ENCODE measurements around the gene TOR2A. TPM values are rescaled to one million over a fixed set of nuclear protein-coding genes. Genes with fewer than 3 reads are reported as not detected.
"Not testable (repeated sequence)": the region's sequence is repeated elsewhere in the genome, so short reads cannot be mapped to it uniquely, and the experiment has no call there.

Gene TOR2A
- 9.7 TPM for polyA plus RNA-seq (ENCODE audit: insufficient read length)

- peak; percentile 97 for DNase-seq
These were observed at the start of gene TOR2A for GRCh38 chr9:127734747-127735529. TSS of gene TOR2A (minus strand) at chr9:127735294. CDS start at chr9:127735270, 24 bp downstream.

DNA sequence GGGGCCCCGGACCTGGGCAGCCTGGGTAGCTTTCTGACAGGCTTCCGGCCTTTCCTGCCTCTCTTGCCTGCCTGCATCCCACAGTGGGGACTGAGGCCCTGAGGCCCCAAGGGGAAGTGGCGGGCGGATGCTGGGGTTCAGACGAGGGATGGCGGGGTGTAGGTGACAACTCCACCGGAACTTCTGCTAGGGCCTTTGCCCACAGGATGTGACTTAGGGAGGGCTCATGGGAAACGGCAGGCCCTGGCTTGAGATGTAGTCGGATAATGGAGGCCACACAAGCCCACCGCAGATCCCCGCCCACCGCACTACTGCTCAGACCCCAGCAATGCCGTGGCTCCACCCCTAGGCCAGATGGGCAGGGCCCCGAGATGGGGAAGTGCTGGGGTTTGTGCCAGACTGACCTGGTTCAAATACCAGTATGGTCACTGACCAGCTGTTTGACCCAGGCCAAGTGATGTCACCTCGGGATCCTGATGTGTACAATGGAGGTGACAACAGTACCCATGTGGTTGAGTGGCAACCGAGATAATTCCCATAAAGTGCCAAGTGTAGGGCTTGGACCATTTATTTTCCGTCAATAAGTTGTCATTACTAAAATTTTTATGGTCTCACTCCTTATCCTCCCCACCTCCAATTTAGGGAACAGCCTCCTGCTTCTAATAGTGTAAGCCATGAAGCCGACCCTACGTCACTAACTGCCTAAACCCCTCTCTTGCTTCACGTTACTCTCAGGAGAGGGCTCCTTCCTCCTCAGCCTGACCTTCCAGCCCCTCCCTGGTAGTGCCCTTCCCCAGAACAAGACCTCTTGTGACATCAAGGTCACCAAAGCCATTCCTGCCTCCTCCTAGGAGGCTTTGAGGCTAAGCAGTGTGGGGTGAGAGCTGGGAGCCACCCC, 48.3 kb upstream of the TOR2A start:
- DNase-seq: no peak

GRCh38 chr9:127781806-127782205, 46.7 kb upstream of the TOR2A start:
- no peak for DNase-seq

DNA sequence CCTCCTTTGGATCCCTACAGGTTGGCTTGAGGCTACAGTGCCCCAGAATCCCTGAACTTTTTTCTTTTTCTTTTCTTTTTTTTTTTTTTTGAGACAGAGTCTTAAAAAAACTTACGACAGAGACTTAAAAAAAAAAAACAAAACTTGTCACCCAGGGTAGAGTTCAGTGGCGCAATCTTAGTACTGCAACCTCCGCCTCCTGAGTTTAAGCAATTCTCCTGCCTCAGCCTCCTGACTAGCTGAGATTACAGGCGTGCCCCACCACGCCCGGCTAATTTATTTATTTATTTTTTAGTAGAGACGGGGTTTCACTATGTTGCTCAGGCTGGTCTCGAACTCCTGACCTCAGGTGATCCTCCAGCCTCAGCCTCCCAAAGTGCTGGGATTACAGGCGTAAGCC, 45.8 kb upstream of the TOR2A start:
- not testable (repeated sequence) for DNase-seq

DNA sequence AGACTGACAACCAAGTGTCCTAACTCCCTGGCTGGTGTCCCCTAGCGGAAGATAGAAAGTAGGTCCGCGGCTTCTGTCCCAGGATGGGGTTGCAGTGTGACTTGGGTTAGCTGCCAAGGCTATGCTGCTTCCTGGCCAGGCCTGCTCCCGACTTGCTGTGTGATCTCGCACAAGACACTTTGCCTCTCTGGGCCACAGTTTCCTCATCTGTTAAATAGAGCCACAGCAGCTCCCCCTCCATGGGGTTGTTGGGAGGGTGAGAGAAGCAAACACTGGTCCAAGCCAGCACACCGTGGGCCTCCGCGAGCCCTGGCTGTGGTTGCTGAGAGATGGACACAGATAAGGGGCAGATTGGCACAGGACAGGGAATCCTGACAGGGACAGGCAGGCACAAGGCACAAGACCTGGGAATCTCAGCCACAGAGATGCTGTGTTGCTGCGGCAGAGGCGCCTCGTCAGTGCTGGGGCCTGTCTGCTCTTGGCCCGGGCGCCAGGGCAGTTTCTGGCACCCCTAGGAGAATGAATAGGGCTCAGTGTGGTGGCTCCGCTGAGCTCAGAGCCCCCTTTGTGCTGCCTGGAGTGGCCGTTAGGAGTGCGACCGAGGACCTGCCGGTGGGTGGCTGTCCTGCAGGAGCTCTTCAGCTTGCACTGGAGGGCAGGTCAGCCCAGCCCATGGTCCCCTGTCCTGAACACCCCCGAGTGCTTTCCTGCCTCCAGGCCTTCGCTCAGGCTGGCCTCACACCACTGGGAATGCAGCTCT, 45.2 kb upstream of the TOR2A start:
- no peak for DNase-seq

DNA sequence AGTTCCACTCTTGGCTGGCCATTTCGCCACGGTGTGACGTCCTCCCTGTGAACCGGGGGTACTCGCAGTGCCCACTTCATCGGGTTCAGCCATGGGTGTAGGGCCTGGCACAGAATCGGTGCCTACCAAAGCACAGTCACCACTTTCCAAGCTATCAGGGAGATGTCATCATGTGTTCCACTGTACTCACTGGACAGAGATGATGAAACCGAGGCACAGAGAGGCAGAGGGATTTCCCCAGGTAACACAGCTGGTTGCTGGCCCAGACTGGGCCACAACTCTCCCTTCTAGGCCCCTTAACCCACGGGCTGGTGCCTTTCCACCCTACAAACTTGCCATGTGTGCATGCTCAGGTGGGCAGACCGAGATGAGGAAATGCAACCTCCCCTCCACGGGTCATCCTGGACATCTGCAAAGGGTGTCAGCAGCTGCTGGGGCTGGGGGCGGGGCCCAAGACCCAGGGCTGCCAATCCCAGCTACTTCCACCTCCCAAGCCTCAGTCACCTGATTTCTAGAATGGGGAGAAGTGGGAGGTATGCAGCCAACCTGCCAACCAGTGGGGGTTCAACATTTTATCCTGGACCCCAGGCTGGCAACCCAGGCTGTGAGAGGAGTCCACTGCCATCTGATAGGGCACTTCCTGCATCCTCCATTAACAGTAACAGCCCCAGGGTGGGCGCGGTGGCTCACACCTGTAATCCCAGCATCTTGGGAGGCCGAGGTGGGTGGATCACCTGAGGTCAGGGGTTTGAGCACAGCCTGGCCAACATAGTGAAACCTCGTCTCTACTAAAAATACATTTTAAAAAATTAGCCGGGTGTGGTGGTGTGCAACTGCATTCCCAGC, 44.3 kb upstream of the TOR2A start:
- DNase-seq: no peak

DNA sequence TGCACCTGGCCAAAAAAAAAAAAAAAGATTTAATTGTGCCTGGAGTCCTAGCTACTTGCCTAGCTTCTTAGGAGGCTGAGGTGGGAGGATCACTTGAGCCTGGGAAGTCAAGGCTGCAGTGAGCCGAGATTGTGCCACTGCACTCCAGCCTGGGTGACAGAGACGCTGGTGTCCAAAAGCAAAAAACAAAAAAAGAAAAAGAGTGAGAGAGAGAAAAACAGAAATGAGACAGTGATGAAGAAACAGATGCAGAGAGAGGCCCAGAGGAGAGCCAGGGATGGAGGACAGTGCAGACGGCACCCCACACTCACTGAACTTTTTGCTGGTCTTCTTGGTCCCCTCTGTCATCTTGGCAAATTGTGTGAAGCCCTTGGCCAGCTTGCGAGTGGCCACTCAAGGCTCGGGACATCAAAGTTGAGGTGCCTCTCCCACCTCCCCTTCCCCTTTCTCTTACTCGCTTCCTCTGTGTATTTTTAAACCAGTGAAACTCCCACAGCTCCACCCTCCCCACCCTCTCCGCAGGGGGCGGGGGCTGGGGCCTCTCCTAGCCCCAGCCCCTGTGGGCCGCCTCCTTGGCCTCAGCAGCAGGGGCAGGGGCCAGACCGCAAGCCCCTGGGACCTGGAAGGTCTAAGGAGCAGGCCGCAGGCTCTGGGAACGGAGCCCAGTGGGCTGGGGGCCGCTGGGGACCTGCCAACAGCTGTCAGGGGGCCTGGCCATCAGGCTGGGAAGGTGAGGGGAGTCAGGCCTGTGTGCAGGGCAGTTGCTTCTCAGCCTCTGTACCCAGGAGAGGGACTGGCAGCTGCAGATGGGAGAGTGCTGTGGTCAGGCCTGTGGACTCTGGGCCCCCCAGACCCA, 43.4 kb upstream of the TOR2A start, which contains the start of gene SH2D3C:
Gene SH2D3C (minus strand): TSS at position 387 of the 856 bp plus-strand sequence. CDS start 39 bp downstream, at position 348.
- no peak for DNase-seq

- DNase-seq: no peak
These were observed 42.4 kb upstream of the TOR2A start for GRCh38 chr9:127777368-127777980.

- DNase-seq: no peak
These were observed 41.8 kb upstream of the TOR2A start for GRCh38 chr9:127776924-127777289.

DNA sequence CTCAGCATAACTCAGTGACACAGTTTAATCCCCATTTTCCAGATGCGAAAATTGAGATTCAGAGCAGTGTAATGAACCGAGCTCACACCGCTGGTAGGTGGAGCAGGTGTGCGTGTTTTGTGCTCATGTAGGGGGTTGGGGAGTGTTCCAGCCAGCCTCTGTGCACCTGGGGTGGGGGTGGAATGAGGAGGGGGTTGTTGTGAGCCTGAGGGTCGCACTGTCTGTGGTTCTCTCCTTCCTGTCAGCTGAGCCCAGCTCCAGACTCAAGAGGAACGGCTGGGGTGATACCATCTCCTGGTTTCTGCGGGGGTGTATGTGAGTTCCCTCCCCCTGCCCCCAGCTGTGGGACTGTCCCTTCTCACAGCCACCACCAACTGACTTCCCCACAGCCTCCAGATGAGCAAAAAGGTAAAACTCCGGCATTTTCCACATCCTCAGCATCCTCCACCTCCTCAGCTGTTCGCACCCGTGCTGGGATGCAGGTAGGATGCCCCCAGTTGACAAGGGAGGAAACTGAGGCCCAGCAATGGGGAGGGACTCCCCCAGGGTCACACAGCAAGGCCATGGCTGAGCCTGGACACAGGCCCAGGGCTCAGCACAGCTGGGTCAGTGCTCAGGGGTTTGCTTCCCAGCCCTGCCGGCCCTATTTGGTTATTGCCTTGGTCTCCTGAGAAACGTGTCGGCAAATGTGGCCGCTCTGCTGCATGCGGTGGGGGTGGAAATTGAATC, 41.3 kb upstream of the TOR2A start:
- no peak for DNase-seq

- no peak for DNase-seq
These were observed 38.9 kb upstream of the TOR2A start for GRCh38 chr9:127773981-127774380.

GRCh38 chr9:127773272-127773671, 38.2 kb upstream of the TOR2A start:
- DNase-seq: no peak

DNA sequence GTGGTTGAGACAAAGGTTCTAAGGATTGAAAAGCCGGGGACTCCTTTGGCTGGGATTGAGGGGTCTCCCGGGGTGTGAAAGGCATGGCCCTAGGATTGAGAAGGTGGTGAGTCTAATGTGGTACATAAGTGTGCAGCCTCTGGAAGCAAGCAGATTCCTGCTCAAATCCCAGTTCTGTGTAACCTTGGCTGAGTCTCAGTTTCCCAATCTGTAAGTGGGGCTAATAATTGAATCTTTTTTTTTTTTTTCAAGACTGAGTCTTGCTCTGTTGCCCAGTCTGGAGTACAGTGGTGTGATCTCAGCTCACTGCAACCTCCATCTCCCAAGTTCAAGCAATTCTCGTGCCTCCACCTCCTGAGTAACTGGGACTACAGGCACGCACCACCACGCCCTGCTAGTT, 37.5 kb upstream of the TOR2A start:
- no peak for DNase-seq

GRCh38 chr9:127771570-127772189, 36.6 kb upstream of the TOR2A start:
- no peak for DNase-seq

- DNase-seq: peak; percentile 95
These were observed 35.9 kb upstream of the TOR2A start for GRCh38 chr9:127770905-127771569.

DNA sequence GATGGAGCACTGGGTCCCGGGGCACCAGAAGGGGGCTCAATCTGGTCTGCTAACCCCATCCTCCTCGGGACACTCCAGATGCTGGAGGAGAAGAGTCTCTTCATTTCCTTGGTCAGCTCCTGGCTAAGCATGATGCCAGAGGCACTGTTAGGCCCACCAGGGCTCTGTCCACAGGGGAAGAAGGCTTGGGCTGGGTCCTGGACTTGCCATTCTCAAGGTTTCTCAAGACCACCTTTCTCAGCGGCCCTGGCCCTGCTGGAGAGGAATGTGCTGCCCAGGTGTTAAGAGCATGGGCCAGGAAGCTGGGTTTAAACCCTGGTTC, 35.5 kb upstream of the TOR2A start:
- DNase-seq: no peak

DNA sequence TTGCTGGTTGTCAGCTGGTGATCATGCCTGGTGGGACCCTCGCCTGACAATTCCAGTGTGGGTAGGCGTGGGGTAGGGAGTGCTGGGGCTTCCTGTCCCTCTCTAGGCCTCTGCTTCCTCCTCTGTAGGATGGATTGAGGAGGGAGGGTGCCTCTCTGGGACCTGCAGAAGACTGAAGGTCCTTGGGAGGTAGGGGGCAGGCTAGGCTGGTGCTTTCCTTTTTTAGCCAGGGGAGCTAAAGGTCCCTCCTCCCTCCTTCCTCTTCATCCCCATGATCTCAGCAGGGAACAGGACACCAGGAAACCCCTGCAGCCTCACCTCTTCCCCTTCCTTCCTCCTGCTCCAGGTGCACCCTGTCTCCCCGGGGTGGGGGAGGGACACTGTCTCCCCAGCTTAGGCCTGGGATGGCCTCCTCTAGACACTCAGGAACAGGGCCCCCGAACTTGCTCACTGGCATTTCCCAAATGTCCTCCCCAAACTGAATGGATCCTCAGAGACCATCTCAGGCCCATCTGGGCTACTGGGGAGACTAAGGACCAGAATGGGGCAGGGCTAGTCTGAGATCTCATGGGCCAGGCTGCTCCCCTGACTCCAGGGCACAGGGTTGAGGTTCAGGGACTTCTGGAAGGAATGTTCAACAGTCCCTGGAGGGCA, 35.0 kb upstream of the TOR2A start:
- no peak for DNase-seq

DNA sequence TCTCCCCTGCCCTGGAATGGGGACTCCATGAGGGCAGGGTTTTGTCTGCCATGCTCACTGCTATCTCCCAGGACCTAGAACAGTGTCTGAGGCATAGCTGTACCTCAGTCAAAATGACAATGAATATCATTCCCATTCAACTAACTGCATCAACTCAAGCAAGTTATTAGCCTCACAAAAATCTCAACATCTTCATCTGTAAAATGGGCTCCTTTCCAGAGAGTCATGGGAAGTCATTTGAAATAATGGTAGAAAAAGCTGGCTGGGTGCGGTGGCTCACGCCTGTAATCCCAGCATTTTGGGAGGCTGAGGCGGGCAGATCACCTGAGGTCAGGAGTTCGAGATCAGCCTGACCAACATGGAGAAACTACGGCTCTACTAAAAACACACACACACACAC, 34.0 kb upstream of the TOR2A start:
- no peak for DNase-seq

Data from hindlimb muscle (tissue), 1 donor.